GM23248 (cell line): ENCODE data around the gene TLE3. TPM values are rescaled to one million over a fixed set of nuclear protein-coding genes. Genes with fewer than 3 reads are reported as not detected.

ENCODE experiments used
- DNase-seq: peaks from one replicate; pipeline ENCODE4 v3.0.0-alpha.2; 2015
- H2AFZ ChIP-seq: fragments of 200-600 bp; sonication (generic); 2 replicates; pipeline ENCODE4 v1.6.1; 2016; ENCODE audit warnings: antibody characterized with exemption
- H3F3A ChIP-seq: fragments of 200-600 bp; sonication (generic); 2 replicates; pipeline ENCODE4 v1.6.1; 2016; ENCODE audit warnings: mild to moderate bottlenecking, antibody characterized with exemption, mixed run types; ENCODE audit not compliant: insufficient read depth
- H3K27ac ChIP-seq: fragments of 200-600 bp; sonication (generic); 2 replicates; pipeline ENCODE4 v1.5.1; 2016; ENCODE audit warnings: mild to moderate bottlenecking
- H3K27me3 ChIP-seq: fragments of 200-600 bp; sonication (generic); replicated peaks from 2 replicates; pipeline ENCODE4 v1.6.1; 2016; ENCODE audit warnings: mild to moderate bottlenecking; ENCODE audit not compliant: insufficient read depth
- H3K36me3 ChIP-seq: fragments of 200-600 bp; sonication (generic); 2 replicates; pipeline ENCODE4 v1.6.1; 2016; ENCODE audit warnings: low read depth, mild to moderate bottlenecking
- H3K4me1 ChIP-seq: fragments of 200-600 bp; sonication (generic); 2 replicates; pipeline ENCODE4 v1.6.1; 2016; ENCODE audit warnings: mild to moderate bottlenecking; ENCODE audit not compliant: insufficient read depth
- H3K4me2 ChIP-seq: fragments of 200-600 bp; sonication (generic); one replicate; pipeline ENCODE4 v1.6.1; 2016; ENCODE audit warnings: mild to moderate bottlenecking; ENCODE audit not compliant: unreplicated experiment
- H3K4me3 ChIP-seq: fragments of 200-600 bp; sonication (generic); 2 replicates; pipeline ENCODE4 v1.5.1; 2016; ENCODE audit warnings: mild to moderate bottlenecking
- H3K79me2 ChIP-seq: fragments of 200-600 bp; sonication (generic); 2 replicates; pipeline ENCODE4 v1.6.1; 2016; ENCODE audit warnings: mild to moderate bottlenecking; ENCODE audit not compliant: insufficient read depth
- H3K9ac ChIP-seq: fragments of 200-600 bp; sonication (generic); 2 replicates; pipeline ENCODE4 v1.6.1; 2016; ENCODE audit warnings: mild to moderate bottlenecking
- H3K9me2 ChIP-seq: fragments of 200-600 bp; sonication (generic); 2 replicates; pipeline ENCODE4 v1.6.1; 2016; ENCODE audit warnings: mixed run types, mild to moderate bottlenecking, moderate library complexity; ENCODE audit not compliant: insufficient read depth
- H3K9me3 ChIP-seq: fragments of 200-600 bp; sonication (generic); one replicate; pipeline ENCODE4 v1.6.1; 2017; ENCODE audit warnings: low read depth
- H4K20me1 ChIP-seq: fragments of 200-600 bp; sonication (generic); 2 replicates; pipeline ENCODE4 v1.6.0; 2016; ENCODE audit not compliant: insufficient read depth
- EZH2 ChIP-seq: fragments of 200-600 bp; sonication (generic); IDR thresholded peaks from 2 replicates; pipeline ENCODE4 v1.6.1; 2018; ENCODE audit warnings: antibody characterized with exemption, mild to moderate bottlenecking; ENCODE audit not compliant: insufficient read depth, poor library complexity, severe bottlenecking
- EZH2phosphoT487 ChIP-seq: fragments of 200-600 bp; sonication (generic); IDR thresholded peaks from 2 replicates; pipeline ENCODE4 v1.6.1; 2018; ENCODE audit warnings: antibody characterized with exemption, moderate library complexity, mild to moderate bottlenecking, low read depth; ENCODE audit not compliant: insufficient read depth
- WGBS, 2 experiments: methylation state at CpG; one replicate each; pipeline ENCODE4 v1.1.6; 2015 to 2017; ENCODE audit warnings: low lambda C conversion rate in 2 of 2, low coverage in 1 of 2; ENCODE audit errors: missing lambda C conversion rate in 2 of 2; 5-methylcytosine and 5-hydroxymethylcytosine counted together
- in situ Hi-C: fragments of 300-500 bp; cut with MboI; formaldehyde crosslinking; loops from 2 replicates; pipeline ENCODE4 v1.15.0; 2020
- polyA plus RNA-seq: library from polyadenylated mRNA; unstranded; fragments of >200 nt; fragmentation: Nextera tagmentation; extraction: Ambion mirVana; gene quantifications from 2 replicates; pipeline ENCODE4 v1.2.1, GENCODE V29; 2016
- total RNA-seq: library from RNA; depleted of rRNA; stranded (reverse); fragments of >200 nt; shearing (Covaris generic); gene quantifications from 2 replicates; pipeline ENCODE4 v1.2.3, GENCODE V29; 2014

TLE3 gene
- total and polyA plus RNA-seq, 2 experiments from 2014 or later = 11.7 to 37.6 TPM

GRCh38 chr15:70029297-70029701, 68.4 kb downstream of the TLE3 start:
- Histone ChIP-seq H3K9me3 (no peaks in the 10 kb centered on the region), H4K20me1 (no peaks in the 10 kb centered on the region), H3K4me2 (no peak overlapping the region), H3K4me1 (peaks cover 20% of the 10 kb centered on the region), H3K9ac (no peak overlapping the region), H3K27me3 (no peaks in the 10 kb centered on the region), H2AFZ (no peak overlapping the region), H3K36me3 (no peaks in the 10 kb centered on the region), H3K27ac (no peak overlapping the region), H3K9me2 (no peaks in the 10 kb centered on the region), H3F3A (0 out of 2 replicates have a peak, but pooled peaks cover 3% of the 10 kb centered on the region), H3K79me2 (no peaks in the 10 kb centered on the region), H3K4me3 (no peak overlapping the region)
- no peak for DNase-seq
- no peak for TF ChIP-seq EZH2
- no peak for TF ChIP-seq EZH2phosphoT487
- WGBS, 2 experiments = 77% methylated on average over 3 of the region's 3 CpGs
- in situ Hi-C loops = no loop called here

DNA sequence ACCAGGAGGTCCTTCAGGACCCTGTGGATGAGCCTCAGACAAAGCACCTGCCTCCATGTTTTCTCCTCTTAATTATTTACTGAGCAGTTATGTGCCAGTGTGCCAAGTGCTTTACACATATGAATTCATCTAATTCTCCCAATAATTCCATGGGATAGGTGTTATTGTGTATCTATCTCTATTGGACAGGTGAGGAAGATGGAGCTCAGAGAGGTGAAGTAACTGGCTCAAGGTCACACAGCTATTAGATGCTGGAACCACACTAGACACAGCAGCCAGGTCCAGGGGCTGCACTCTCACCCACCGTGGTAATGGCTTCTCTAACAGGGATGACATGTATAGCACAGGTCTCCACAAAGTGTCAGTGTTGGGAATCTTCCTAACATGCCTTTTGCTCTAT, 70.2 kb downstream of the TLE3 start:
- 96 to 100% methylated on average over 1 of the region's 1 CpG for WGBS, 2 experiments

GRCh38 chr15:70026991-70027390, 70.7 kb downstream of the TLE3 start:
- DNase-seq = no peak
- H3K27ac ChIP-seq = no peak overlapping the region
- TF ChIP-seq EZH2 (no peak), EZH2phosphoT487 (no peak)
- no peaks in the 10 kb centered on the region for H3K9me3 ChIP-seq
- H3K9ac ChIP-seq = no peak overlapping the region
- H3K79me2 ChIP-seq = no peaks in the 10 kb centered on the region
- H4K20me1 ChIP-seq = no peaks in the 10 kb centered on the region
- no peak overlapping the region for H3K4me2 ChIP-seq
- H3K9me2 ChIP-seq = no peaks in the 10 kb centered on the region
- H3F3A ChIP-seq = peaks cover 13% of the 10 kb centered on the region
- in situ Hi-C loops = no loop called here
- H3K4me1 ChIP-seq = peaks cover 26% of the 10 kb centered on the region
- H2AFZ ChIP-seq = no peak overlapping the region
- H3K4me3 ChIP-seq = no peak overlapping the region
- H3K27me3 ChIP-seq = no peaks in the 10 kb centered on the region
- WGBS, 2 experiments = 91 to 93% methylated on average over 5 of the region's 5 CpGs
- H3K36me3 ChIP-seq = no peaks in the 10 kb centered on the region

More for the DNA sequence above, 70.2 kb downstream of the TLE3 start:
- Histone ChIP-seq H3K9me2 (no peaks in the 10 kb centered on the region), H3K79me2 (no peaks in the 10 kb centered on the region), H3K9me3 (no peaks in the 10 kb centered on the region), H3K27me3 (no peaks in the 10 kb centered on the region), H3K27ac (no peak overlapping the region), H4K20me1 (no peaks in the 10 kb centered on the region), H3K4me3 (no peak overlapping the region), H3K36me3 (no peaks in the 10 kb centered on the region), H2AFZ (no peak overlapping the region), H3K4me2 (no peak overlapping the region), H3K9ac (no peak overlapping the region), H3K4me1 (peaks cover 25% of the 10 kb centered on the region), H3F3A (peaks cover 13% of the 10 kb centered on the region; the same call in 1 of the 2 replicates)
- in situ Hi-C loops = no loop called here
- TF ChIP-seq EZH2phosphoT487 = no peak
- no peak for TF ChIP-seq EZH2
- no peak for DNase-seq

DNA sequence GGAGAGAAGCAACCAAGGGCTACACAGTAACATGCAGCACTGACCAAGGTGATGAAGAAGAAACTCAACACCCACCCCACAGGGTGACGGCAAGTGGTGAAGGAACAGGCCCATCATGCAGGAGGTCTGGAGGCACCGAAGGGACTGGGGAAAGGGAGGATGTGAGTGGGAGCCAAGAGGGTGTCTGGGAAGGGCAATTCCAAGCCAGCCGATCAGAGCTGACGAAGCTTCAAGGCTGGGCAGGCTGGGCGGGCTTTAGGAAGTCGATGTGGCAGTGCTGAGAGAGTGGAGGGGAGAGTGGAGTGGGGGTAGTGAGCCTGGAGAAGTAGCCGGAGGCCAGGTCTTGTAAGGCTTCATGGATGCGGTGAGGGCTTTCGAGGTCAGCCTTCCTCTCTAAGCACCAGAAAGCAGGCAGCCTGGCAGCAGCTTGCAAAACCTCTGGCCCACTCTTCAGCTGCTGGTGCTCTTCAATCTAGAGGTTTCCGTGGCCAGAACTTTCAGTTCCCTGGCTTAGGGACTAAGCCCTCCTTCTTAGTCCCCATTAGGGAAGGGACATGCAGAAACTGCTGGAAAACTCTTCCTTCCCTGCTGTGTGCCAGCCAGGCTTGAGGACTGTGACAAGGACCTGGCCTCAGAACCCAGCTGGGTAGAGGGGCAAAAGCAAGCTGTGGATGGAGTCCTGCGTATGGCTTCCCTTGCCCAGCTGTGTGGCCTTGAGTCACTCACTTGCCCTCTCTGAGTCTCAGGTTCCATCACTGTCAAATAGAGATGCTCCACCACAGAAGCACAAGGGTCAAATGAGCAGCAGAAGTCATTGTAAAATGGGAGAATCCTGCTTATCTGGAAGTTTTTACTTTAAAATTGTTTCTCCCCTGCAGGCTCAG, 72.1 kb downstream of the TLE3 start:
- 30 to 32% methylated on average over 11 of the region's 11 CpGs for WGBS, 2 experiments
- Histone ChIP-seq H3K27me3 (no peaks in the 10 kb centered on the region), H3K9me3 (no peaks in the 10 kb centered on the region), H3K27ac (peak overlapping the region; percentile 5; the same call in 1 of the 2 replicates), H3K9me2 (no peaks in the 10 kb centered on the region), H3K4me2 (no peak overlapping the region), H3K36me3 (no peaks in the 10 kb centered on the region), H3K9ac (peak overlapping the region; percentile 29), H3F3A (peaks cover 13% of the 10 kb centered on the region), H4K20me1 (no peaks in the 10 kb centered on the region), H3K4me3 (no peak overlapping the region), H2AFZ (no peak overlapping the region), H3K79me2 (no peaks in the 10 kb centered on the region), H3K4me1 (peaks cover 26% of the 10 kb centered on the region)
- TF ChIP-seq EZH2phosphoT487 = no peak
- TF ChIP-seq EZH2 = no peak
- in situ Hi-C loops = no loop called here
- peak; percentile 73 for DNase-seq
